ENCODE results near the gene NTM.
"Not testable (repeated sequence)": the region's sequence is repeated elsewhere in the genome, so short reads cannot be mapped to it uniquely, and the experiment has no call there.

NTM gene

DNA sequence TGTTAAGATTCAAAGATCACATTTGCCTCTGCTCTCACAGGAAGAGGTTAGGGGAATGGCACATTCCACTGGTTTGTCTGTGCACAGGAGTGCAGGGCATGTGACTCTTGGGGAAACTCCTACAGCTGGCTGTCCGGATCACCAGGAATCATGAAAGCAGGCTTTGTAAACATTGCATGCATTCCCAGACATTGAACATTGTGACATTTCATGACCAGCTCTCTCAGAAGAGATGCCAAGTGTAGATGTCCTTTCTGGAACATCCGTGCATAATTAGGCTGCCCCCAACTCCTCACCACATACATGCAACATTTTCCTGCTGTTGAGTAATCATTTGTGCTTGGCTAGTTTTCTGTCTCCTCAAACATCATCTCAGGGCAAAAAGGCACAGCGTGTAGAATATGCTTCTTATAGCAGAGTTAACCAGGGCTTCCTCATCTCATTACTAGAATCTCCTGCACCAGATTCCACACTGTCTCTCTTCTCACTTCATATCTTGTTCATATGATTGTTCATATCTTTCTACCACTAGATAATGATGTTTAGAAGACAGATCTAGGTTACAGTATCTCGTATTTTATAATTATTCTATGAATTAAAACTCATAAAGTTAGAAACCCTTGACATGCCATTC is 694.7 kb downstream of the NTM start:
- DNase-seq, result no peak

DNA sequence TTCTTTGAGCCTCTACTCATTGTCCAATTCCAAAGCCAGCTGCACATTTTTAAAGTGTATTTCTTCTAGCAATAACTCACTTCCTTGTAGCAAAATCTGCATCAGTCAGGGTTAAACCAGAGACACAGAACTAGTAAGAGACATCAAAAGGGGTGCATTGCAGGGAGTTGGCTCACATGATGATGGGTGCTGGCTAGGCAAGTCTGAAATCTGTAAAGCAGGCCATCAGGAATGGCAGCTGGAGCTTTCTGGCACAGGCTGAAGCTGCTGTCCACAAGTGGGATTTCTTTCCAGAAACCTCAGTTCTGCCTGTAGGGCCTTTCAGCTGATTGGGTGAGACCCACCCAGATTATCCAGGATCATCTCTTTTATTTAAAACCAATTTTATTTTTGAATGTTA is 698.1 kb downstream of the NTM start:
- DNase-seq, result no peak

DNA sequence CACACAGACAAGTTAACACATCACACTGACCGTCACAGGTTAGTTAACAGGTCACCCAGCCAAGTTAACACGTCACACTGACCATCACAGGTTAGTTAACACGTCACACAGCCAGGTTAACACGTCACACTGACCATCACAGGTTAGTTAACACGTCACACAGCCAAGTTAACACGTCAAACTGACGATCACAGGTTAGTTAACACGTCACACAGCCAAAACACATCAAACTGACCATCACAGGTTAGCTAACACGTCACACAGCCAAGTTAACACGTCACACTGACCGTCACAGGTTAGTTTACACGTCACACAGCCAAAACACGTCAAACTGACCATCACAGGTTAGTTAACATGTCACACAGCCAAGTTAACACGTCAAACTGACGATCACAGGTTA is 699.2 kb downstream of the NTM start:
- not testable (repeated sequence) for DNase-seq

DNA sequence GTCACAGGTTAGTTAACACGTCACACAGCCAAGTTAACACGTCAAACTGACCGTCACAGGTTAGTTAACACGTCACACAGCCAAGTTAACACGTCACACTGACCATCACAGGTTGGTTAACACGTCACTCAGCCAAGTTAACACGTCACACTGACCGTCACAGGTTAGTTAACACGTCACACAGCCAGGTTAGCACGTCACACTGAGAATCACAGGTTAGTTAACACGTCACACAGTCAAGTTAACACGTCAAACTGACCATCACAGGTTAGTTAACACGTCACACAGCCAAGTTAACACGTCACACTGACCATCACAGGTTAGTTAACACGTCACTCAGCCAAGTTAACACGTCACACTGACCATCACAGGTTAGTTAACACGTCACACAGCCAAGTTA is 700.5 kb downstream of the NTM start:
- DNase-seq, result not testable (repeated sequence)

DNA sequence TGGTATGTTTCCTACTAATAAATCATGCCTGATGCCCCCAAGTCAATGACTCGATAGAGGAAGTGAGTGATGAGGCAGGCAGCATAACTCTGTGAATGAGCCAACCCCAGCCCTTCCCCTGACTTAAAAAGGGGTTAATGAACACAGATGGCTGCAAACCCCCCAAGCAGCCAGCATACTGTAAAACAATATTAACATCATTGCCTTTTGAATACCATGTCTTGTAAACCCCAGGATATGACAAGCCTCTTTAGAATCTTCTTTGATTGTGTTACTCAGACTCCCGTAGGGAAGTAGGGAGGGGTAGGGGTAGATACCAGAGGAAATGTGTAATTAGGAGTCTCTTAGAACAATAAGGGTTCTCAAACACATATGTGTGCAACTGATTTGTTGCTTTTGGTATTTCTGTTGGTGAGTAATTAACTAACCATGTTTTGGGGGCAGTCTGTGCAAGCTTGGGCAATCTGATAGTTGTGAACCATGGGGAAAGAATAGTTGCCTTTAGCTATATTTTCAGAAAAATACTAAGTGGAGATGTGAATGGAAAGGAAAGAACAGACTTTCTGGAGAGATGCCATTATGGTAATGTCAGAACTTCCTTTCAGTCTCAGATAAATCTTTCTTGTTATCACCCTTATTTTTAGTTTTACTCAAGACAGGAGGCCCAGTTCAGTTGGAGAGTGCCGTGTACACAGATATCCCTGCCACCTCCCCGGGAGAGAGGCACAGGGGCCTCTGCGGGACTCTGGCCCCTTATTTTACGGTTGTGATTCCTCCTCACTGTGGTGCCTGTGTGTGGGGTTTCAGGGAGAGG is 701.8 kb downstream of the NTM start:
- no peak for DNase-seq

DNA sequence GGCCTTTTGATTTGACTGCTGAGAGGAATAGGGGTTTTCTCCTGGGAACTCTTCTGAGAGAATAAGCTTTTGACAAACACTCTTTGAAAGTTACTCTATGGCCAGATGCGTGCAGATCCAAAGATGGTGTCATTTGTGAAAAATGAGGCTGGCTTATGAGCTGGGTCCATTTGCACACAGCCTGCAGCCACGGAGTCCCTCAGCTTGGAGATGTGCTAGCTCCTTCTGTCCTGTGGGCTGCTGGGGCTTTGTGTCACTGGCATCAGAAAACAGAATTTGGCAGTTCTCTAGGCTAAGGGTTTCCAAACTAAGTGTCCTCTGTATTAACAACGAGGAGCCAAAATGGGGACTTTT is 702.4 kb downstream of the NTM start:
- DNase-seq, result no peak

DNA sequence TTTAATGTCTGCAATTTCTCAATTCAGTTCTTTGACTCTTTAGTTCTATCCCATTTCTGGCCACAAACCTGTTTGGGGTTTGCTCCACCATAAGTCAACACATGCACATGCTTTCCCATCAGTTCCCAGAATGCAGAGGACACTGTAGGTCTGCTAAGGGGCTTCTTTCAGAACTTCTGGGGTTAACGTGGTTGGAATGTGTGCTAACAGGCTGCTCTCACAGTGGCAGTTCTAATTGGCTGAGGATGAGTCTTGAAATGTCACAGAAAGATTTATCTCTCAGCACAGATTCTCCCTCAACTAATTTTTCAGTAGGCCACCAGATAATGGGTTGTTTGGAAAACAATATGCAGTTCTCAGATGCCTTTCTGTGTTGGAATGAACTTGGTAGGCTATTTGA is 703.4 kb downstream of the NTM start:
- no peak for DNase-seq

DNA sequence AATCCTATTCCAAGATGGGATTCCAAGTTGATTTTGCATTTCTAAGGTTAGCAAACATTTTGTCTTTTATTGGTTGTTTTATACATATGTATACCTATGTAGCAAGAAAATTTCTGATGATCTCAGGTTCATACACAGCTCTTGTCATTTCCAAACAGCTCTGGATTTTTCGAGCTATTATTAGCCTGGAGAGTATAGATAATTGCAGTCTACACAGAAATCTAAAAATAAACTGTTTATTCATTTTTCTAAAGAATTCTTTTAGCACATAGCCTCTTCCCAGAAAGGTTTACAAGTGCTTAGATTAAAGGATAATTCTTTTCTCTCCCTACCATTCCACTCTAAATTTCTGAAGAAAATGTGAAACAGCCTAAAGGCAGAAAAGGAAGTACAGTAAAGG is 705.0 kb downstream of the NTM start:
- DNase-seq, result no peak

DNA sequence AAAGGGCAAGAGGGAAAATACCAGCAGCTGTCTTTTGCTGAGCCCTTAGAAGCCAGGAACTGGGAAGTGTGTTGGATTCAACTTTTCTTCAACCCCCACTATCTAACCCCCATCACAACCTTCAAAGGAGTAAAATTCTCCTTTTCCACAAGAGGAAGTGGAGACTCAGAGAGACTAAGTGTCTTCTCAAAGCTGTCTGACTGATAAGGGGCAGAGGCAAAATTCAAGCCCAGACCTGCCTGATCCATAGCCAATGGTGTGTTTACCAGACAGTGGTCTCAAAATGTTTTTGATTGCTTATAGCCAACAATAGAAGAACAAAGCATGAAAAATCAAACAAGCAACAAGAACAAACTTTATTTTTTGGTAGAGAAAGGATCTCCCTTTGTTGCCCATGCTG is 707.0 kb downstream of the NTM start:
- DNase-seq, result no peak

DNA sequence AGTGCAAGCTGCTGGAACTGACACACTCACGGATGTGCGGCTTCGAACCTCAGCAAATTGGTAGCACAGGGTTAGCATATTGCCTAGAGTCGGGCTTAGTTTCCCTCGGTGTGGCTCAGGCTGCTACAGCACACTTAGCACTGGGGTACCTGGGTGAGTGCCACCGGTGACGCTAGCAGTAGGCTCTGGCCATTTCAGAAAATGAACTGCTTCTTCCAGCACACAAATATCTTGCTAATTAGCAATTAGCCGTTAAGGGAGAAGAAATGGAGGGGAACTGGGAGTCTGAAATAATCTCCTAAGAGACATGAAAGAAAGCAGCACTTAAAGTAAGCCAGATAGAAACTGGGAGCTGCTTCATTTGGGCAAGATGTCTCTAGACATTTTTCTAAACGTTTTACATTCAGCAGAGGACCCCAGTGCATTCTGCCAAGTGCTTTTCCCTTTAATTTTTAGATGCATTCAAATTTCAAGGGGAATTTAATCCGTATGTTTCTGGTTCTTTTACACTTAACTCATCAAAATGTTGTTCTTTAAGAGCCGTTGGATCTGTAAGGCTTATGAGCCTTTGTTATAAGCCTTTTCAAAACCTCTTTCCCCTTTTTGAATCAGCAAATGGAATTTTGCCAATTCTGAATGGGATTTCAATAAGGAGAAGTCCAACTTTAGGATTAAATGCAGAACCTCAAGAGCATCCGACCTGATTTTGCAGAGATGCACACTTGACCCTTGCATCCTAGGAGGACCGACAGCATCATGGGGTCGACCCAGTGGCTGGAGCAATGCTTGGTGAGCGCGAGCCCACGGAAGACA is 708.1 kb downstream of the NTM start:
- no peak for DNase-seq

DNA sequence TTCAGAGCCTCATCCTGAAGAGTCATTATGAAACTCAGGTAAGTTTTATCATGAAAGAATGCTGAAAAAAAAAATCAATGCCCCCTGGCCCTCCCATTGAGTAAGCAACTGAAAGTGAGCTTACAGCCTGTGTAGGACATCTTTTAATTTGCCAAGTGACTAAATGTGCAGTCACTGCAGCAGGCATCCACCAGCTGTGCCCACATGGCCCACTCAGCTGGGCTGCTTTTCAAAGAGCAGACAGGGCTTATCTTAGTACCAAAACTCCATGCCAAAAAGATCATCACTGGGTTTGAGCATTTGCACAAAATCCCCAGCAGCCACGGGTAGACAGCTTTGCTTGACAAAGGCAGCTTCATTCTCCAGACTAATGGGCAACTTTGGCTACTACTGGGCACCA is 709.7 kb downstream of the NTM start:
- DNase-seq, result no peak

DNA sequence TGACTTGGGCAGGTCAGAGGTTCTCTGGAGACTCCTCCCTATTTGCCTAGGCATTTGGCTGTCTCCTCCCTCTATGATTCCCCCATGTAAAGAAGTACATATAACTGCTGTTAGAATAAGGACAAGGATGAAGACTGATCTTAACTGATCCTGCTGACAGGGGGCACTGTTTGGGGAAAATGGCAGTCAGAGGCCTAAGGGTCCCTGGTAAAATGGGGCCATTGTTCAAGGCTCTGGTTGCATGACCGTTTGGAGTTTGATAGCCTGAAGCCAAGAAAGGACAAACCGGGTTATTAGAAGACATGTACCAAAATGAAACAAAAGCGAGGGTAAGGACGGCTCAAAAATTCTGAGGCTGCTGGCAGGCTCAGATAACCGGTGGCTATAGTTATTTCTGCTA is 712.2 kb downstream of the NTM start:
- no peak for DNase-seq

DNA sequence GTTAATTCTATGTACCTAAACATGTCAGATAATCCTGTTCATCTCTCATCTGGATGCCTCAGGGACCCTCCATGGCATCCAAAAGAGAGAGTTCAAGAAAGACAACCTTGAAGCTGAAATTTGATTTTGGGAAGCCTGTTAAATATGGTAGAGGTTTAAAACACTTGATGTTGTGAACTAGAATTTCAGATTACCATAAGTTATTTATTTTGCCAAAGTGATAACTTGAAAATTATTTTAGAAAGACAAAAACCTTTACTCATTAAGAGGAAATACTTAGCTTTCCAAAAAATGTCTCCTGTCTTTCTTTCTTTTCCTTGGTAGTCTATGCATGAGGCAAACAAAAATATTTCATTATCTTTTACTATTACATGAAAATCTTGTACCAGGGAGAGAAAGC is 714.0 kb downstream of the NTM start:
- DNase-seq, result no peak

DNA sequence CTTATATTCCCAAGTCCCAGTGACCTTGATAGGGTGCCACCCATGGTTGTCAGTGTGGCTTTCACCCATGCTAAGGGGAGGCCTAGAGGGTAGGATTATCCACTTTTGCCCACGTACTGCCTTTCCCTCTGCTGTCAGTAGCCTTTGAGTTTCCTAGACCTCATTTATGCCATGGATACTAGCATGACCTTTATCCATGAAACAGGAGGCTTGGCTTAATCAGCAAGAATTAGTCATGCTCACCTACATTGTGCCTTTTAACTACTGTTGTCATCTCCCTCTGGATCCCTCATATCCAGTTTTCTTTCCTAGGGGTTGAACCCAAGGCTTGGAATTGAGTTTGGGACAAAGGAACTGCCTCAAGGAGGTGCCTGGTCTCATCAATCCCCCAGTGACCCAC is 716.7 kb downstream of the NTM start:
- no peak for DNase-seq

DNA sequence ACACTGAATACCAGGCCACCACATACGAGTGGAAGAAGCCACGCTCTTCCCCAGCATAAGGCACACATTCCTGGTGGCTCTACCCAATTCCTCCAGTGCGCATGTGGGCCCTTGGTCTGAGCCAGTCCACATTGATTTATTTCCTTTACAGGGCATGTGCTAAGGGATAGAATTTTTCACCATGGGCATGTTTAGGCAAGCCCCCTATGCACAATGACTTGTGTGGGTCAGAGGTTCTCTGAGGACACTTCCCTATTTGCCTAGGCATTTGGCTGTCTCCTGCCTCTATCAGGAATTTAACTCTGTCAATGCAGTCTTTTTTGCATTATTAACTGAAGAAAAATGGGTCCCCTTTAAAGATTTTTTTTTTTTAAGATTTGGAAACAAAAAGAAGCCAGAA is 718.1 kb downstream of the NTM start:
- DNase-seq, result no peak

DNA sequence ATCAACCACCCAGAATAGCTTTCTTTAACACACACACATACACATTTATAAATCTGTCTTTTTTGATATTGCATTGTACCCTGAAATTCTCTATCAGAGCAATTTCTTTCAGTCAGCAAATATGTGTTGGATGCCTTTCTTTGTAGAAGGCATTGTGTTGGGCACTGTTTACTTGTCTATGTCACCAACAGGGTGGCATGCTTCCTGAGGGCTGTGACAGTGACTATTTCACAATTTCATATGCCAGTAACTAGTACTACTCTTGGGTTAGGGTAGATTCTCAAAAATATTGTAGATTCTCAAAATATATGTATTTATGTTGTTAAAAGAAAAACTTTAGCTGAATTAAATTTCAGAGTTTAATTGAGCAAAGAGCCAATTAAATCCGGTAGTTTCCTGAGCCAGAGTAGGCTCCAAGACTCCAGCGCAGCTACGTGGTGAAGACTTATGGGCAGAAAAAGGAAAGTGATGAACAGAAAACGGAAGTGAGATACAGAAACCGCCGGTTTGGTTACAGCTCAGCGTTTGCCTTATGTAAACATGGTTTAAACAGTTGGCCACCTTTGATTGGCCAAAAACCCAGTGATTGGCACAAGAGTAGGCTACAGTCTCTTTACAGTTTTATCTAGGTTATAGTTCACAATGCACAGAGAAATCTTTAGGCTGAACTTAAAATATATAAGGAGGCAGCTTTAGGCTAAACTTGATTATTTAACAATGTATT is 723.3 kb downstream of the NTM start:
- no peak for DNase-seq

DNA sequence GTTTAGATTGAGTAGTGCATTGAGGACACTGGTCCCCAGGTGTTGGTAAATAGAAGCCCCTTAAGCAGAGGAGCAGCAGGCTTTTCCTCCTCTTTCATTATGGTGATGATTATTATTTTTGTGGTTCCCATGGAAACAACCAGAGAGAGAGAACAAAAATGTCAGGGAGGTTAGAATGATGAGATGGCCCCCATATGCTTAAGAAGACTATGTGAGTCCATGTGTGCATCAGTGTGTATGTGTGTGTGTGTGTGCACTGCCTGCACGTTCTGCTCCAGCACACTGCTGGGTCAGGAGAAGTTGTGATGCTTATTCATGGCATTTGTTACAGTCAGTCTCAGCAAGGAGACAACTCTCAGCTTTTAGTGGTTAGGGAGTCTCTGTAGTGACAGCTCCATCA is 724.2 kb downstream of the NTM start:
- DNase-seq, result no peak

DNA sequence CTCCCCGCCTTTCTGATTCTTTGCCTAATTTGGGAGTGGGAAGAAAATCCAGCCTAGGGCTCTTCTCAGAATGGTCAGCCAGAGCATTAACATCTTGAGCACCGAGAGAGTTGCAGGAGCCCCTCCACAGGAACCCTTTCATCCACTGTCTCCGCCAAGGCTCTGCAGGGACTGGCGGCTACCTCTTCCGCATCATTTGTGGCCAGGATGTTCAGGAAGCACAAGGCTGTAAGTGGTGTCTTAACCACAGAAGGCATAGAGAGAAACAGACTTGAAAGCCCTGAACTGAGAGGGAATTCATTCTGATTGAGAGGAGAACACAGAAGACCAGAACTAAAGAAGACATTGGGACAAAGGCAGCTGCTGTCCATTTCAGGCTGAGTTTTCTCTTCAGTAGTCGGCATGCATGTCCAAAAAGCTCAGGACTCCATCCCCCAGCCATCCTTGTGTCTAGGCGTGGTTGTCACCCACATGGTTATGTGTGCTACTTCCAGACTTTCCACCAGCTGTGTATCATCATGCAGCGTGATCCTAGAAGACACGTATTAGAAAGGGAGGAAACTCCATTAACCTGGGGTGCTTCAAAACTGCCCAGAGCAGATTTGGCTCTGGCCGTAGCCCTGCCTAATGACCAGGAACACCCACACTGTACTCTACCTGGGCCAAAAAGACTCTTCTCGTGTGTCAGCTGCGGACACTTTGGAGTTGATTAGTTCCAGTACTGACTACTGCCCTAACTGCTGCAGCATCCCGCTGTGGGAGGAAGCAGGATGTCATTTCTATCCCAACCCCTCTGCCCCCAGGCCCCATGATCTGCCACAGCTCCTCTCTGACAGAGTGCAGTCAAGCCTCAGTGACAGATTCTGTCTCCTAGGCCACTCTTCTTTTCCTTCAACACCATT is 725.1 kb downstream of the NTM start:
- no peak for DNase-seq

DNA sequence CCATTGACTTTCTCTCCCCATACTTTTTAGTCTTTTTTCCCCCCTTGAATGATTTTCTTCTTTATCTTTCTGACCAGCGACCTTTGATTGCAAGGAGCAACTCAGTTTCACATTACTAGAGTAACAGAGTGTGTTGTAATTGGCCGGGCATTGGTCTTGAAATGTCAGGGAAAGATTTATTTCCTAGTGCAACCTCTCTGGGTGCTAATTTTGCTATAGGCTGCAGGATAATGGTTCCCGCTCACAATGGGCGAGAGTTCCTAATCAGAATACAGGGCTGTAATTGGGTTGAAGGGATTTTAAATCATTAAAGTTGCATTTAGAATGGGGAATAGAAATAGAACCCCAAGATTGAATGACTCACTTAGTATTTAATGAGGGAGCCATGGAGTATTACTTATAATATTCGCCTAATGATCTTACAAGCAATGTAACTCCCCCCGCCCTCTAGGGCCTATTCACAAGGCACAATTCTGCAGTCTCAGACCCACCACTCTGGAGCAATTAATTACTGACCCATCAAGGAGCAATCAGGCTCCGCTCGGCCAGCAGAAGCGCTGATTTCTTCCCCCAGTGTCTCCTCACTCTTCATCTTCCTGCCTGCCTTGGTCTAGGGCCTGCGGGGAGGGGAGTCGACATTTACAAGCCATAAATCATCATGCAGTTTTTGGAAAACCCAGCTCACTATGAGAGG is 725.9 kb downstream of the NTM start:
- DNase-seq, result no peak

DNA sequence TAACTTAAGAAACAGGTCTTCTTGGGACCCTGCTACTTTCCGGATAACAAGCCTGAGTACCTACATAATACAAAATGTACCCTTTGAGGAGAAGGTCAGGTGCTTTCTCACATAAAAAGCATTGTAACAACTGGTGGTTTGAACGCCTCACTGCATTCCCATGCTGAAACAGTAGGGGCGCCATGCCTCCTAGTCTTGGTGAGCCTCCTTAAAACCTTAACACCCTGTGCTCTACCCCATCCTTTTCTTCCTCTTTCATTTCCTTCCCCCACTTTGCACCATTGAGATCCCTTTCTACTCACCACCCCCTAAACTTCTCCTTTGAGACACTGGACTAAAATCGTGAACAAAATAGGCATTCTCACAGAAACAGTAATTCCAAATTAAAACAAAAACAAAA is 729.3 kb downstream of the NTM start:
- DNase-seq, result no peak

DNA sequence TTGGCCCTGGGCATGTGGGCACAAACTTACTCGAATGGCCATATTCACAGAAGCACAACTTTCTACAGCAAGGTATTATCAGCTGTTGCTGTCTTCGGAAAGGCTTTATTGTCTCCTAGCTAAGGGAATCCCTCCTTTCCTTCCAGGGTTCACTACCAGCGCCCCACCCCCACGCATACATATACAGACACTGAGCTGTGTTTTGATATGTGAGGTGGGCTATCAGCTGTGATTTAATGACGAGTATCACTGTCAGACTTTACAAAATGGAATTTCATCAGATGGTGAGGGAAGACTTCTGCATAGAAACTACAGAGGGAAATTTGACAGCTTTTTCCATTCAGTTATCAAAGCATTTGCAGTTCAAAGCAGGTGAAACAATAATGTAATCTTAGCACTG is 730.2 kb downstream of the NTM start:
- no peak for DNase-seq

DNA sequence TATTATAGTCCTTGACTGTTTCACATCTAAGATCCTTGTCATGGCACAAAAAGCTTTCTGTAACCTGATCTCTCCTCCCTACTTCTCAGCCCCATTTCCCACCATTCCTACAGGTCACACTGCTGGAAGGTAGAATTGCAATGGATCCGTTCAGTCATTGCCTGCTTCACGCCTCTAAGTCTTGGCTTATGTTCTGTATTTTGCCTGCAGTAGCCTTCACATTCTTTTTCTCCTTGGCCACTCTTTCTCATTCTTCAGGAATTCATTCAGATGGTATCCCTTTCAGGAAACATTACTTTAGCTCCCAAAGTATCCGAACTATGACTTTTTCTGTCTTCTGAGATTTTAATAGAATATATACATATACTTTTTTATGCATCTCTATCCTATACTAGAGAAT is 731.5 kb downstream of the NTM start:
- no peak for DNase-seq
